Retinal pigment epithelial cell (primary cell): ENCODE measurements around the gene MRPL38.

Source experiments
- DNase-seq: peaks from one replicate; pipeline ENCODE4 v3.0.0-alpha.2; 2010; ENCODE audit warnings: low read depth
- H3K4me3 ChIP-seq: 2 replicates; pipeline ENCODE4 v1.5.1; 2011; ENCODE audit warnings: mild to moderate bottlenecking, low read length, control low read depth, moderate library complexity
- CTCF ChIP-seq: conservative IDR thresholded peaks from 2 replicates; pipeline ENCODE4 v1.5.1; 2011; ENCODE audit warnings: low read depth, low read length, control low read depth, inconsistent platforms

Gene MRPL38

DNA sequence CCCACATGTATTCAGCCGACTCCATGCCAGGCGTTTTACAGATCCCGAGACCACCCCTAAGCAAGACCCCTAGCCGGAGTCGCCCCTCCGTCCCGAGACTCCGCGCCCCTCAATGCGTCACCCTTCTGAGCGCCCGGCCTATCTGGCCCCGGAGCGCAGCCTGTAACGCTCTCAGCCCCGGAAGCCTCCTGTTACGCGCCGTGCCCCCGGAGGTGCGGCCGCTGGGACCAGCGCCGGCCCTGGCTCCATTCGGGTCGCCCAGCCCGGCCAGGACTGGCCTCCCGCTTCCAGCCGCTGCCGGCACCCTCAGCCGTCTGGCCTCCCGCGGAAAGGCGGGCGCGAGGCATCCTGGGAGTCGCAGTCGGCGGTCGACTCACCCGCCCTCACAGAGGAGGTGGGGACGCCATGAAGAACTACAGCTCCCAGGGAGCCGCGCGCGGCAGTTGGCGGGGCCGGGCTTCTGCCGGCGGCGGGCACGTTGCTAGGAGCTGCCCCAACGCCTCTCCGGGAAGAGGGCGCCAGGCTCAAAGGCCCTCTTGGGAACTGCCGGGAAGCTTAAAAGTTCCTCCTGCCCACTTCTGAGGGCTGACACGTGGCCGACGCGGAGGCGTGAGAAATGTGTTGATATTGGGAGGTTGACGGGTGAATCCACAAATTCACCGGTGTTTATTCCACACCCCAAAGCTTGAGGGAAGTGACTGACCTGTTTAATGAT is 36.2 kb upstream of the MRPL38 start, which contains the start of gene FBF1:
Gene FBF1, minus strand, starts transcription at position 316 of the 715 bp plus-strand sequence. CDS start 2,893 bp downstream, outside the sequence.
- no peak for TF ChIP-seq CTCF
- peak within 1 kb of the TSS; percentile 68 for H3K4me3 ChIP-seq
- peak; percentile 72 for DNase-seq

- DNase-seq: no peak
- H3K4me3 ChIP-seq: no peak overlapping the region
- no peak for TF ChIP-seq CTCF
Measured at GRCh38 chr17:75937652-75938051, 33.0 kb upstream of the MRPL38 start.

GRCh38 chr17:75933808-75934207 is 29.1 kb upstream of the MRPL38 start:
- no peak for DNase-seq
- H3K4me3 ChIP-seq: no peak overlapping the region
- TF ChIP-seq CTCF: no peak

DNA sequence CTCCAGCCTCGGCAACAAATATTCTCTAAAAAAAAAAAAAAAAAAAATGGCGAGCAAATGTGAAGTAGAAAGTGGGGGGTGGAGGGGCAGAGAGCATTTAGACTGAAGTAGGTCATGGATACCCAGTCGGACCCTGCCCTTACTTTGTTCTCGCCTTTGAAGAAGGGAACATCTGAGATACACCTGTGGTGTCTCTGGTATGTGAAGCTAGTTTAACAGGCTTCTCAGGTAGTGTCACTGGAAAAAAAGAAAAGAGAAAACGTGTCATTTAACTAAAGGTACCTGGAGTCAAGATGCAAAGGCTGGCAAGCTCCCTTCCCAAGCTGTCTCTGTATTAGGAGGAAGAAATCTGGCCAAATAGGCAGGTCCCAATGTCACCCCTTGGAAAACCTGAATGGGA is 28.2 kb upstream of the MRPL38 start:
- DNase-seq: no peak
- TF ChIP-seq CTCF: no peak
- no peak overlapping the region for H3K4me3 ChIP-seq

- DNase-seq: no peak
- TF ChIP-seq CTCF: no peak
Measured at GRCh38 chr17:75931062-75931461, 26.4 kb upstream of the MRPL38 start.

GRCh38 chr17:75927286-75927922 is 22.7 kb upstream of the MRPL38 start:
- peak; percentile 51 for TF ChIP-seq CTCF
- DNase-seq: no peak
- no peak overlapping the region for H3K4me3 ChIP-seq

More at GRCh38 chr17:75931062-75931461, 26.4 kb upstream of the MRPL38 start:
- no peak overlapping the region for H3K4me3 ChIP-seq

- TF ChIP-seq CTCF: no peak
- no peak overlapping the region for H3K4me3 ChIP-seq
- no peak for DNase-seq
Measured at GRCh38 chr17:75926456-75926855, 21.8 kb upstream of the MRPL38 start.
